Right lobe of liver (tissue), 6 donors: Measurements from ENCODE around the gene MBD3L2. TPM values are rescaled to one million over a fixed set of nuclear protein-coding genes. Genes with fewer than 3 reads are reported as not detected.

Experiments used
- ATAC-seq, 4 donors: fragments of 200-7000 bp; cut with Tn5 transposase; one replicate each; pipeline ENCODE4 v1.9.1; 2020; ENCODE audit warnings: mild to moderate bottlenecking in 4 of 4, moderate library complexity in 4 of 4
- DNase-seq, 3 donors: peaks; one replicate each; pipeline ENCODE4 v3.0.0-alpha.2; 2020
- H3K27ac ChIP-seq, 3 donors: fragments of 200-600 bp; one replicate each; pipeline ENCODE4 v1.8.0; 2022
- H3K27me3 ChIP-seq, 2 donors: fragments of 200-600 bp; one replicate each; pipeline ENCODE4 v1.8.0; 2022
- H3K36me3 ChIP-seq, 4 donors: fragments of 200-600 bp; sonication (generic) in 1 of 4; one replicate each; pipeline versions ENCODE4 v1.5.1 to v1.8.0; 2017 to 2022; ENCODE audit warnings: control low read depth in 1 of 4
- H3K4me1 ChIP-seq, 4 donors: fragments of 200-600 bp; sonication (generic) in 1 of 4; one replicate each; pipeline versions ENCODE4 v1.5.1 to v1.8.0; 2017 to 2022; ENCODE audit warnings: control low read depth in 1 of 4
- H3K4me3 ChIP-seq, 3 donors: fragments of 200-600 bp; one replicate each; pipeline ENCODE4 v1.8.0; 2022
- H3K9me3 ChIP-seq, 4 donors: fragments of 200-600 bp; sonication (generic) in 1 of 4; one replicate each; pipeline versions ENCODE4 v1.5.1 to v1.8.0; 2017 to 2022; ENCODE audit warnings: control low read depth in 1 of 4
- CTCF ChIP-seq, 4 donors: fragments of 200-600 bp in 3 of 4; fragments of 450-650 bp in 1 of 4; IDR thresholded peaks; one replicate each; pipeline versions ENCODE4 v1.5.1 to v1.8.0; 2016 to 2022; ENCODE audit warnings: antibody characterized with exemption in 4 of 4, mild to moderate bottlenecking in 2 of 4
- POLR2A ChIP-seq: fragments of 450-650 bp; IDR thresholded peaks from one replicate; pipeline ENCODE4 v1.6.1; 2017; ENCODE audit warnings: antibody characterized with exemption, mild to moderate bottlenecking
- WGBS: methylation state at CpG from one replicate; pipeline ENCODE4 v1.1.6; 2018; ENCODE audit warnings: low coverage, low lambda C conversion rate; ENCODE audit not compliant: insufficient coverage; ENCODE audit errors: missing lambda C conversion rate; 5-methylcytosine and 5-hydroxymethylcytosine counted together
- intact Hi-C, 2 donors: fragments of 100-400 bp; cut with DNase I; formaldehyde crosslinking; loops; one replicate each; pipeline versions ENCODE4 v1.11.2 to v1.14.1; 2022
- total RNA-seq, 6 experiments: library from RNA; depleted of rRNA in 2 of 6; stranded (reverse); fragments of >200 nt in 2 of 6; fragmentation: NEBNext Ultra II Directional in 3 of 6; extraction: Animal tissue kit (Norgen Biotek cat#: 25700) in 3 of 6; gene quantifications; one replicate each; pipeline versions ENCODE4 v1.1.0 to v1.2.4, GENCODE V29; 2016 to 2023
- donor health status: DM: no; HTN: yes; CAD: no.
- donor health status: DM: no; HTN: no; CAD: no.
- donor health status: DM: no; HTN: no; CAD: no.
- donor health status: DM: no; HTN: yes; CAD: no.
- donor health status: DM: no; HTN: yes; CAD: no.

MBD3L2 gene
- total RNA-seq, 6 experiments from 2014 or later, result not detected

- no peak for TF ChIP-seq POLR2A
- no peak for TF ChIP-seq CTCF (IDR thresholded peaks at IDR 0.05)
- Histone ChIP-seq H3K9me3 (peaks cover 4 to 41% (median 20%) of the 10 kb centered on the region in 4 donors), H3K36me3 (peaks cover 0 to 10% (median under 1%) of the 10 kb centered on the region in 4 donors), H3K4me3 (no peak overlapping the region), H3K27me3 (no peaks in the 10 kb centered on the region), H3K4me1 (no peaks in the 10 kb centered on the region), H3K27ac (no peak overlapping the region)
- DNase-seq (no peak), ATAC-seq (no peak)
- intact Hi-C loops, result no loop called here
- 83% methylated on average over 6 of the region's 6 CpGs for WGBS
These were observed 39.9 kb downstream of the MBD3L2 start for GRCh38 chr19:7088999-7089398.

GRCh38 chr19:7098096-7098495 lies 49.0 kb downstream of the MBD3L2 start:
- DNase-seq (no peak), ATAC-seq (no peak)
- Histone ChIP-seq H3K4me3 (peak overlapping the region; percentile 55 to 75 (median 73)), H3K9me3 (no peaks in the 10 kb centered on the region), H3K27me3 (no peaks in the 10 kb centered on the region), H3K4me1 (no peaks in the 10 kb centered on the region), H3K27ac (no peak overlapping the region), H3K36me3 (no peaks in the 10 kb centered on the region)
- 100% methylated on average over 2 of the region's 3 CpGs for WGBS
- TF ChIP-seq POLR2A (no peak), CTCF (IDR thresholded peaks at IDR 0.05) (no peak)
- intact Hi-C loops, result no loop called here

GRCh38 chr19:7098701-7099596 lies 49.8 kb downstream of the MBD3L2 start:
- no peaks in the 10 kb centered on the region for H3K36me3 ChIP-seq
- intact Hi-C loops, result no loop called here
- no peaks in the 10 kb centered on the region for H3K27me3 ChIP-seq
- WGBS, result under 1% methylated on average over 74 of the region's 78 CpGs
- no peaks in the 10 kb centered on the region for H3K9me3 ChIP-seq
- no peaks in the 10 kb centered on the region for H3K4me1 ChIP-seq
- TF ChIP-seq CTCF (IDR thresholded peaks at IDR 0.05), result no peak
- peak; percentile 40 for TF ChIP-seq POLR2A
- DNase-seq (peak; percentile 89 to 93 (median 91)), ATAC-seq (peak; percentile 90 to 95 (median 94))
- peak overlapping the region; percentile 84 to 94 (median 85) for H3K27ac ChIP-seq
- peak overlapping the region; percentile 55 to 75 (median 73) for H3K4me3 ChIP-seq

- DNase-seq, result no peak
- no peaks in the 10 kb centered on the region for H3K36me3 ChIP-seq
- TF ChIP-seq CTCF (IDR thresholded peaks at IDR 0.05), result no peak
- no peak for TF ChIP-seq POLR2A
- intact Hi-C loops, result no loop called here
- WGBS, result 17% methylated on average over 9 of the region's 9 CpGs
- H3K27me3 ChIP-seq, result no peaks in the 10 kb centered on the region
- H3K4me1 ChIP-seq, result no peaks in the 10 kb centered on the region
- ATAC-seq, result no peak
- H3K9me3 ChIP-seq, result no peaks in the 10 kb centered on the region
- peak overlapping the region; percentile 84 to 94 (median 85) for H3K27ac ChIP-seq
- H3K4me3 ChIP-seq, result peak overlapping the region; percentile 55 to 75 (median 73)
These were observed 50.4 kb downstream of the MBD3L2 start for GRCh38 chr19:7099597-7099921.

Other genes with a start within 250 kb of the MBD3L2 start
- gene ADGRE1, start 161.7 kb upstream of the MBD3L2 start, total RNA-seq, result 1 to 10 TPM in 2 of 6 experiments, under 1 TPM in 4; 0.18 to 3.3 (median 0.75) TPM
- not detected for gene MBD3L2B, start 27.9 kb upstream of the MBD3L2 start, total RNA-seq
- not detected for gene MBD3L5, start 18.7 kb upstream of the MBD3L2 start, total RNA-seq
- gene MBD3L4, start 9.1 kb upstream of the MBD3L2 start, total RNA-seq, result not detected
- gene MBD3L3, start 9.4 kb downstream of the MBD3L2 start, total RNA-seq, result not detected
- gene ZNF557, start 20.4 kb downstream of the MBD3L2 start, total RNA-seq, result 1 to 10 TPM; 3.2 to 3.9 (median 3.5) TPM
- 100 to 1,000 TPM in 4 of 6 experiments, 10 to 100 TPM in 2; 82.7 to 121 (median 106) TPM for gene INSR, start 245.1 kb downstream of the MBD3L2 start, total RNA-seq